Hepatocyte (in vitro differentiated cells): ENCODE data around the gene METAP2.

ENCODE experiments used
- EZH2 ChIP-seq: fragments of 200-600 bp; sonication (generic); IDR thresholded peaks from 2 replicates; pipeline ENCODE4 v1.6.1; 2016; ENCODE audit warnings: antibody characterized with exemption, mild to moderate bottlenecking, borderline replicate concordance
- TF ChIP-seq, protein P1 (sequence below): fragments of 200-600 bp; sonication (generic); IDR thresholded peaks from 2 replicates; pipeline ENCODE4 v1.5.1; 2016; ENCODE audit warnings: antibody characterized with exemption, mild to moderate bottlenecking; ENCODE audit not compliant: poor library complexity

GRCh38 chr12:95545303-95545702, 71.4 kb downstream of the METAP2 start:
- TF ChIP-seq, protein P1, sequence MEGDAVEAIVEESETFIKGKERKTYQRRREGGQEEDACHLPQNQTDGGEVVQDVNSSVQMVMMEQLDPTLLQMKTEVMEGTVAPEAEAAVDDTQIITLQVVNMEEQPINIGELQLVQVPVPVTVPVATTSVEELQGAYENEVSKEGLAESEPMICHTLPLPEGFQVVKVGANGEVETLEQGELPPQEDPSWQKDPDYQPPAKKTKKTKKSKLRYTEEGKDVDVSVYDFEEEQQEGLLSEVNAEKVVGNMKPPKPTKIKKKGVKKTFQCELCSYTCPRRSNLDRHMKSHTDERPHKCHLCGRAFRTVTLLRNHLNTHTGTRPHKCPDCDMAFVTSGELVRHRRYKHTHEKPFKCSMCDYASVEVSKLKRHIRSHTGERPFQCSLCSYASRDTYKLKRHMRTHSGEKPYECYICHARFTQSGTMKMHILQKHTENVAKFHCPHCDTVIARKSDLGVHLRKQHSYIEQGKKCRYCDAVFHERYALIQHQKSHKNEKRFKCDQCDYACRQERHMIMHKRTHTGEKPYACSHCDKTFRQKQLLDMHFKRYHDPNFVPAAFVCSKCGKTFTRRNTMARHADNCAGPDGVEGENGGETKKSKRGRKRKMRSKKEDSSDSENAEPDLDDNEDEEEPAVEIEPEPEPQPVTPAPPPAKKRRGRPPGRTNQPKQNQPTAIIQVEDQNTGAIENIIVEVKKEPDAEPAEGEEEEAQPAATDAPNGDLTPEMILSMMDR: no peak
- no peak for TF ChIP-seq EZH2
